Stimulated activated CD4-positive, alpha-beta T cell treated with anti-CD3 and anti-CD28 coated beads, Interleukin-12 subunit alpha, Interleukin-12 subunit beta, amount 100 ng/mL, for 48 hours (primary cell): Measurements from ENCODE around the gene NME1.
"Not testable (repeated sequence)": the region's sequence is repeated elsewhere in the genome, so short reads cannot be mapped to it uniquely, and the experiment has no call there.

Experiments used
- DNase-seq, 3 donors: peaks; one replicate each; pipeline ENCODE4 v3.0.0-alpha.2; 2020; ENCODE audit warnings: low read depth in 2 of 3, low spot score in 1 of 3

NME1 gene

GRCh38 chr17:51144266-51145022 lies 8.9 kb upstream of the NME1 start:
- DNase-seq, result no peak

GRCh38 chr17:51147650-51148049 lies 5.7 kb upstream of the NME1 start:
- DNase-seq, result no peak

GRCh38 chr17:51149163-51149562 lies 4.2 kb upstream of the NME1 start:
- no peak for DNase-seq

GRCh38 chr17:51150932-51151331 lies 2.4 kb upstream of the NME1 start:
- DNase-seq, result no peak

GRCh38 chr17:51152766-51153209 lies 571 bp upstream of the NME1 start:
- no peak for DNase-seq

GRCh38 chr17:51154176-51154575 lies 817 bp downstream of the NME1 start:
- DNase-seq, result no peak

- DNase-seq, result no peak
These were observed 2.1 kb downstream of the NME1 start for GRCh38 chr17:51155416-51155815.

GRCh38 chr17:51159604-51160003 lies 6.2 kb downstream of the NME1 start:
- no peak for DNase-seq

GRCh38 chr17:51161541-51161940 lies 8.2 kb downstream of the NME1 start:
- DNase-seq, result no peak

- DNase-seq, result no peak
These were observed 11.7 kb downstream of the NME1 start for GRCh38 chr17:51164911-51165679.

GRCh38 chr17:51165680-51166197 lies 12.4 kb downstream of the NME1 start:
- peak in 1 of 3 donors; percentile 12 for DNase-seq

- DNase-seq, result peak; percentile 53 to 76 (median 54)
These were observed 13.0 kb downstream of the NME1 start, which contains the start of gene NME2 for GRCh38 chr17:51166198-51166986. Gene NME2, plus strand, starts transcription at chr17:51166411. Its CDS starts 420 bp downstream, at chr17:51166831.

GRCh38 chr17:51166987-51167931 lies 13.9 kb downstream of the NME1 start:
- DNase-seq, result peak; percentile 44 to 58 (median 57)

- no peak for DNase-seq
These were observed 16.0 kb downstream of the NME1 start for GRCh38 chr17:51169340-51169739.

- no peak for DNase-seq
These were observed 17.4 kb downstream of the NME1 start for GRCh38 chr17:51170736-51171135.

- not testable (repeated sequence) for DNase-seq
These were observed 18.7 kb downstream of the NME1 start for GRCh38 chr17:51172030-51172429.

- DNase-seq, result no peak
These were observed 27.1 kb downstream of the NME1 start for GRCh38 chr17:51180486-51180885.

GRCh38 chr17:51184124-51184523 lies 30.8 kb downstream of the NME1 start:
- no peak for DNase-seq

- no peak for DNase-seq
These were observed 32.5 kb downstream of the NME1 start for GRCh38 chr17:51185763-51186332.
